ENCODE measurements around the gene PGRMC1.

GRCh38 chrX:119218198-119218597 lies 17.9 kb upstream of the PGRMC1 start:
- TF ChIP-seq, protein P1, sequence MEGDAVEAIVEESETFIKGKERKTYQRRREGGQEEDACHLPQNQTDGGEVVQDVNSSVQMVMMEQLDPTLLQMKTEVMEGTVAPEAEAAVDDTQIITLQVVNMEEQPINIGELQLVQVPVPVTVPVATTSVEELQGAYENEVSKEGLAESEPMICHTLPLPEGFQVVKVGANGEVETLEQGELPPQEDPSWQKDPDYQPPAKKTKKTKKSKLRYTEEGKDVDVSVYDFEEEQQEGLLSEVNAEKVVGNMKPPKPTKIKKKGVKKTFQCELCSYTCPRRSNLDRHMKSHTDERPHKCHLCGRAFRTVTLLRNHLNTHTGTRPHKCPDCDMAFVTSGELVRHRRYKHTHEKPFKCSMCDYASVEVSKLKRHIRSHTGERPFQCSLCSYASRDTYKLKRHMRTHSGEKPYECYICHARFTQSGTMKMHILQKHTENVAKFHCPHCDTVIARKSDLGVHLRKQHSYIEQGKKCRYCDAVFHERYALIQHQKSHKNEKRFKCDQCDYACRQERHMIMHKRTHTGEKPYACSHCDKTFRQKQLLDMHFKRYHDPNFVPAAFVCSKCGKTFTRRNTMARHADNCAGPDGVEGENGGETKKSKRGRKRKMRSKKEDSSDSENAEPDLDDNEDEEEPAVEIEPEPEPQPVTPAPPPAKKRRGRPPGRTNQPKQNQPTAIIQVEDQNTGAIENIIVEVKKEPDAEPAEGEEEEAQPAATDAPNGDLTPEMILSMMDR (IDR thresholded peaks at IDR 0.05; ENCODE audit: low read length) = peak; percentile 35; the same call in 1 of the 2 replicates
- TF ChIP-seq EZH2 (IDR thresholded peaks at IDR 0.05; ENCODE audit: borderline replicate concordance, low read length) = no peak
